ENCODE results near the gene RNASEH2A.
"Not testable (repeated sequence)": the region's sequence is repeated elsewhere in the genome, so short reads cannot be mapped to it uniquely, and the experiment has no call there.

The RNASEH2A gene

GRCh38 chr19:12794196-12794941 lies 12.0 kb upstream of the RNASEH2A start:
- DNase-seq (ENCODE audit: low spot score) = no peak

GRCh38 chr19:12794971-12795381 lies 11.4 kb upstream of the RNASEH2A start:
- no peak for DNase-seq (ENCODE audit: low spot score)

- peak; percentile 77 for DNase-seq (ENCODE audit: low spot score)
These were observed 10.0 kb upstream of the RNASEH2A start for GRCh38 chr19:12796146-12797071.

DNA sequence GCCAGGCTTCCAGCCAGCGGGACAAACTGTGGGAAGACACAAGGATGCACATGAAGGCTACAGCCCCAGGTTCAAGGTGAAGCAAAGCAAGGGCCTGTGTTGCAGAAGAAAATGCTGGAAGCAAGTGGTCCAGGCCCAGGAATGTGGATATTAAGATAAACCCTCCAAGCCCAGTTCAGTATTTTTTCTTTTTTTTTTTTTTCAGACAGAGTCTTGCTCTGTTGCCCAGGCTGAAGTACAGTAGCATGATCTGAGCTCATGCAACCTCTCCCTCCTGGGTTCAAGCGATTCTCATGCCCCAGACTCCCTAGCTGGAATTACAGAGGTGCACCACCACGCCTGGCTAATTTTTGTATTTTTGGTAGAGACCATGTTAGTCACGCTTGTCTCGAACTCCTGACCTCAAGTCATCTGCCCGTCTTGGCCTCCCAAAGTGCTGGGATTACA lies 9.2 kb upstream of the RNASEH2A start:
- DNase-seq (ENCODE audit: low spot score) = no peak

GRCh38 chr19:12797607-12798006 lies 8.8 kb upstream of the RNASEH2A start:
- DNase-seq (ENCODE audit: low spot score) = not testable (repeated sequence)

DNA sequence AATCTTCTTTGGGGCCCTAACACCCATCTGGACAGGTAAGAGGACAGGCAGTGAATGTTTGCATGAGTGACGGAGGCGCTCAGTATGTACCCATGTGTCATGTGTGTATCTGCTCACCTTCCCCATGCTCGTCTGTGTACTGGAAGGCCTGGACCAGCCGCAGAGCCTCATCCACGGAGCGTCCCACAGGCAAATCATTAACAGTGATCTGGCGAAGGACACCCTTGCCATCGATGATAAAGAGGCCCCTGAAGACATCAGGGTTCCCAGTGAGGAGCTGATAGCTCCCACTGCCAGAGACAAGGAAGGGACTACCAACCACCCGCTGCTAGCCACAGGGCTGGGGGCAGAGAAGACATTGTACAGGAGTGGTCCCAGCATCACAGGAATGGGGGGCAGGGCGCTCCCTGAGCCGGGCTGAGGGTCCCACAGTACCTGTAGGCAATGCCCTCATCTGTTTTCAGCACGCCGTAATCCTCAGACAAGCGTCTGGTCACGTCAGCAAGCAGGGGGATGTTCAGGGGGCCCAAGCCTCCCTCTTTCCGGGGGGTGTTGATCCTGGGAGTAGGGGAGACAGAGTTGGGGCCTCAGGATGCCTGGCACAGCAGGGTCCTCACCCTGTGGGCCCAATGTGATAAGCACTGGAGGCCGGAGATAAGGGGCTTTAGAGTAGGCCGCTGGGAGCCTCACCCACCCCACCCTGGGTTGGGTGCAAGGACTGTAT lies 6.5 kb upstream of the RNASEH2A start:
- no peak for DNase-seq (ENCODE audit: low spot score)

GRCh38 chr19:12800466-12800770 lies 6.0 kb upstream of the RNASEH2A start:
- DNase-seq (ENCODE audit: low spot score) = no peak

- no peak for DNase-seq (ENCODE audit: low spot score)
These were observed 5.4 kb upstream of the RNASEH2A start for GRCh38 chr19:12800923-12801465.

DNA sequence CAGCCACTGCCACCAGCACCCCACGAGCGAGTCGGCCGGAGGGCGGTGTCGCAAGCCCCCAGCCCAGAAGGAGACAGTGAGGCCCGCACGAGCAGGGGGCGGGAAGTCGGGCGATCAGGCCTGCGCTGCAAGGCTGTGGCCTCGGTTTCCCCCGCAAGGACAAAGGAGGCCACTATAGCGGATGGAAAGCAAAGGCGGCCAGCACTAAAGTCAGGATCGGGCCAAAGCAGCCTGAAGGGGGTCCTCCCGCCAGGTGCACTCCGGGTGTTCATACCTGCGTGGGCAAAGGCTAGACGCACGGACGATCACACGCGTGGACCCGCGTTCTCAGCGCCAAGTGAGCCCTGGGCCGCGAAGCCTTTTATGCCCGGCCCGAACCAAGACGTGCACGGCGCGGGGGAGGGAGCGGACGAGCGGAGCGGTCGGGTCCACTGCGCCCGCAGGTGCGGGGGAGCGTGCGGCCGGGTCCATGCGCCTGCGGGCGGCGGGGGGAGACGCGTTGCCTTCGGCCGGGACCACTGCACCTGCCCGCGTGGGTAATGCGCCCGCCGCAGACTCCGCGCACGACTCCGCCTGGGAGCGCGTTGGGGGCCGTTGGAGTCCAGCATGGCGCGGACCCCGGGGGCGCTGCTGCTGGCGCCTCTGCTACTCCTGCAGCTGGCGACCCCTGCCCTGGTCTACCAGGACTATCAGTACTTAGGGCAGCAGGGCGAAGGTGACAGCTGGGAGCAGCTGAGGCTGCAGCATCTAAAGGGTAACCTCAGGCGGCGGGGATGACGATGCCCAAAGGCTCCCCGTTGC lies 4.7 kb upstream of the RNASEH2A start, which contains the start of the genes PRDX2 and THSD8:
Gene PRDX2, minus strand, starts transcription at position 335 of the 801 bp plus-strand sequence. CDS start 539 bp downstream, outside the sequence.
Gene THSD8, plus strand, starts transcription at position 604 of the 801 bp plus-strand sequence. Its CDS starts 3 bp downstream, at position 607.
- DNase-seq (ENCODE audit: low spot score) = peak; percentile 73

- peak; percentile 49 for DNase-seq (ENCODE audit: low spot score)
These were observed 3.9 kb upstream of the RNASEH2A start for GRCh38 chr19:12802267-12803106.

- no peak for DNase-seq (ENCODE audit: low spot score)
These were observed 2.3 kb upstream of the RNASEH2A start for GRCh38 chr19:12804051-12804450.

DNA sequence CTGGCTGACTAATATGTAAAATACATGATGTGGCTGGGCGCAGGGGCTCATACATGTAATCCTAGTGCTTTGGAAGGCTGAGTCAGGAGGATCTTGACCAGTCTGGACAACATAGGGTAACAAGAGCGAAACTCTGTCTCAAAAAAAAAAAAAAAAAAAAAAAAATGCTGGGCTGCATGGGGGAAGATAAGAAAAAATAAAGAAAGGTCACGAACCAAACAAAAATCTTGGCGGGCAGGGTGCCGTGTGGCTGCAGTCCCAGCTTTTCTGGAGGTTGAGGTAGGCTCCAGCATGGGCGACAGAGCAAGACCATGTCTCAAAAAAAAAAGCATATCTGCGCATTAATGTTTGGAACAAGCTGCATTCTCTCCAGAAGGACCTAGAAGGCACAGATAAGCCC lies 8.7 kb downstream of the RNASEH2A start:
- DNase-seq (ENCODE audit: low spot score) = no peak

- DNase-seq (ENCODE audit: low spot score) = not testable (repeated sequence)
These were observed 10.8 kb downstream of the RNASEH2A start for GRCh38 chr19:12817188-12817587.

- not testable (repeated sequence) for DNase-seq (ENCODE audit: low spot score)
These were observed 11.4 kb downstream of the RNASEH2A start for GRCh38 chr19:12817810-12818209.

GRCh38 chr19:12821761-12822160 lies 15.4 kb downstream of the RNASEH2A start:
- DNase-seq (ENCODE audit: low spot score) = no peak

DNA sequence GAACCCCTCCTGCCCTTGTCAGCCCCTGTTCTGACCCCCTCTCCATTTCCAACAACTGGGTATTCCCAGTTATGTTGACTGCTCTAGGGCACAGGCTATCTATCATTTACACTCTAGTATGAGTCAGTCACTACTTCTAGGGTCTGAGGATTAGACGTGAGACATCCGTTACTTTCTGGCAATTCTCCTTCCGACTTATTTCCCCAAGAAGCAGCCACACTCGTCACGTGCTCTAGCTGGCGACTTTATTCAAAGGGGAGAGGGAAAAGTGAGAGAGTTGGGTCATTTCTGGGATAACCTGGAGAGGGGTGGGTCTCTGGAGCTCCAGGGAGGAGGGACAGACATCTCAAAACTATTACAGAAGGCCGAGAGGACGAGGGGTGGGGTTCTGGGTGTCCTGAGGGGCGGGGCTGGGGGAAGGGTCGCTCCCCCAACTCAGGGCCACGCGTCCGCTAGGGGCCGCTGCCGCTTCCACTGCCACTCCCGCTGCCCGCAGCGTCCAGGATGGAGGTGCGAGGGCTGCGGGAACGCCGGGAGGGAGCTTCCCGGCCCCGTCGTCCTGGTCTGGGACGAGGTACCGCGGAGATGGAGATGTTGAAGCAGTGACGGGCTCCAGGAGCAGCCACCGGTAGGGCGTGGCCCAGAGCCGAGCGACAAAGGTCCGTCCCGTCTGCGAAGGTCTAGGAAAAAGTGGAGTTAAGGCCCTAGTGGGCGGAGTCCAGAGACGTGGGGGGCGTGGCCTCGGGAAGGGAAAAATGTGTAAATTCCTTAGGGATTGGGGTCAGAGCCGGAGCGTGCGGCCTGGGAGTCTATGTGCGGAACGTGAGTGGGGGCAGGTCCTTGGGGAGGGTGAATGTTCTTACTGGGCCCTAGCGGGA lies 19.1 kb downstream of the RNASEH2A start:
- peak; percentile 71 for DNase-seq (ENCODE audit: low spot score)

- no peak for DNase-seq (ENCODE audit: low spot score)
These were observed 22.1 kb downstream of the RNASEH2A start for GRCh38 chr19:12828494-12828893.

- DNase-seq (ENCODE audit: low spot score) = no peak
These were observed 27.0 kb downstream of the RNASEH2A start for GRCh38 chr19:12833418-12833737.

All from hepatic stellate cell (primary cell).